Neural progenitor cell (in vitro differentiated cells): ENCODE data around the gene LPP.

Experiments used
- CTCF ChIP-seq: fragments of 200-600 bp; sonication (generic); IDR thresholded peaks from 2 replicates; pipeline ENCODE4 v1.5.1; 2017; ENCODE audit warnings: antibody characterized with exemption, mild to moderate bottlenecking
- EZH2 ChIP-seq: fragments of 200-600 bp; sonication (generic); IDR thresholded peaks from 2 replicates; pipeline ENCODE4 v1.6.1; 2017; ENCODE audit warnings: antibody characterized with exemption, mild to moderate bottlenecking, moderate library complexity
- EZH2phosphoT487 ChIP-seq: fragments of 200-600 bp; sonication (generic); IDR thresholded peaks from 2 replicates; pipeline ENCODE4 v1.6.1; 2017; ENCODE audit warnings: antibody characterized with exemption

- TF ChIP-seq CTCF (no peak), EZH2phosphoT487 (no peak), EZH2 (no peak)
Observed at GRCh38 chr3:188171682-188172467, 17.9 kb downstream of the LPP start.
